ENCODE data around the gene KY.
"Not testable (repeated sequence)": the region's sequence is repeated elsewhere in the genome, so short reads cannot be mapped to it uniquely, and the experiment has no call there.

The KY gene

DNA sequence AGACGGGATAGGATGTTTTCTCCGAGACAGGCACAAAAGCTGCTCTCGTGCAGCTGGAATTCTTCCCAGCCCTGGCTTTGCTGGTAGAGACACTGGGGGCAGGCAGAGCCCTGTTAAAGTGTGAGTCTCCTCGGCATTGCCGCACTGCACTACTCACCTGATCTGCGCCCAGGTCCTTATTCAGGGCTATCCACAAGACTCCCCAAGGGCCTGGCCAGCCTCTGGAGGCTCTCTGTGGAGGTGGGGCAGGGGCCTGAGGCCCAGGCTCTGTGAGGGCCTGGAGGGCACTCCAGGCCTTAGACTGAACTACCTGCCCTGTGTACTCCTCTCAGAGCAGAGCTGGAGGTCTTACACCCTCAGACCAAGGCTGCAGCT lies 48.4 kb downstream of the KY start:
- DNase-seq (ENCODE audit: low read depth in 2 of 2) = no peak

DNA sequence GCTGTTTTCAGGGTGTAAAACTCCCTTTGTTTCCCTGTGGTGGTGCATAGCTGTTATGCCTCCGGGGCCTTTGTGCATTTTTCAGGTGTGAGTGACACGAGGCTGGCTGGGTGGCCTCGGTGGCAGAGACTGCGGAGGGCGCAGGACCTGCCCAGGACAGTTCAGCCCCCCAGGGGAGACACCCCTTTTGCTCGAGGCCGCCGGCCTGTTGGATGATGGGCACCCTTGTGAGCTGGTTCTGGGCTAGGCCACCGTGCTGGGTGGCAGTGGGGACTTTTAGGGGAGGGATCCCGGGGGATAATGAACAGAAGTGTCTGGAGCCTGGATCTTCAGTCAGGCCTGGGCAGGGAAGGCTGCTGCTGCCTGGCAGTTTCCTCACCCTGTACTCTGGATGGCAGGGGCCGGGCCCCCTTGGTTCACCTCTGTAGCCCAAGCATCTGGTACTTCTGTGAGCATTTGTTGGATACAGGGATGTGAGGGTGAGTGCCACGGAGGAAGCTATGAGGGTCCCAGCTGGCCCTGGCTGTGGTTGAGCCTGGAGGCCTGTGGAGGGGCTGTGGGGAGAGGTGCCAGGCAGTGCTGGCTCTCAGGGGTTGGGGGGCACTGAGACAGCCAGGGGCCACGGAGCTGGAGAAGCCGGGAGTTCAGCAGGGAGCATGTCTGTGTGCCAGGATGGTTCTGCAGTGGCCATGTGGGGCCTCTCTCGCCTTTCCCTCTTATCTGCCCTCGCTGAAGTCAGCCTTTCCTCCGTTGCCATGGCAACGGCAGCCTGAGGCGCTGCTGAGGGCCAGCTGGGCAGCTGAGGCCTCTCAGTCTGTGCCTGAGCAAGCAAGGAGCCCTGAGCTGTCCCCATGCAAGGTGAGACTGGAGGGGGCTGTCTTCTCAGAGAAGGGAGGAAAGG lies 49.0 kb downstream of the KY start:
- DNase-seq (ENCODE audit: low read depth in 2 of 2) = no peak

DNA sequence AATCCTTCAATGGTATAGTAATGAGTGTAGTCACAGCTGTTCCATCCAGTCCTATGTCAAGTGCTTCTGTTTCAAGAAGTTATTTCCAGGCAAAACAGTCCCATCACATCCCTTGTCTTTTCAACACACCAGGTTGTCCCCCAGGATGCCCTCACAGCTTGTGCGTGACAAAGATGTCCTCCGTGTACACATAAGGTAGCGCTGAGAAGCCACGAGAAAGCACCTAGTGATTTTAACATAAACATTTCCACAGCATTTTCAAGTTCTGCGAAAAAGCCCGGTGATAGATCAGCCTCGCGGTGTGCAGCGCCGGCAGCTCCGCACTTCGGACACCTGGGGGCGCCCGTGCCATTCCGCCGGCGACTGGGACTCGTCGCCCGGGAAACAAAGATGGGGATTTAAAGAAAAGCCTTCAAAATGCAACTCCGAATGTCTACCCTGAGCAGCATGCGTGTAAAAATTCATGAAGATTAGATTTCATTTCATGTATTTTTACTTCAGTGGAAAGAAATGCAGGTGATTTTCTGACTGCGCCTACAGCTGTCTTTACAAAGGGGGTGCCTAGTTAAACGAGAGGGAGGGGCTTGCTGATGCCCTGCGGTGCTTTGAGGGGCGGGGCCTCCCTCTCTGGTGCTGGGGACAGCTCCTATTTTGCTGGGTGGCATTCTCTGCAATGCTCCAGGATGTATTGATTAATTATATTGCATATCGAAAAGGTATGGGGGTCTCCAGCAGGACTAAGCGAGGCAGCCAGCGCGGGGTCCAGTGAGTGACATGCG lies 49.9 kb downstream of the KY start:
- peak; percentile 6 to 12 for DNase-seq (ENCODE audit: low read depth in 2 of 2)

DNA sequence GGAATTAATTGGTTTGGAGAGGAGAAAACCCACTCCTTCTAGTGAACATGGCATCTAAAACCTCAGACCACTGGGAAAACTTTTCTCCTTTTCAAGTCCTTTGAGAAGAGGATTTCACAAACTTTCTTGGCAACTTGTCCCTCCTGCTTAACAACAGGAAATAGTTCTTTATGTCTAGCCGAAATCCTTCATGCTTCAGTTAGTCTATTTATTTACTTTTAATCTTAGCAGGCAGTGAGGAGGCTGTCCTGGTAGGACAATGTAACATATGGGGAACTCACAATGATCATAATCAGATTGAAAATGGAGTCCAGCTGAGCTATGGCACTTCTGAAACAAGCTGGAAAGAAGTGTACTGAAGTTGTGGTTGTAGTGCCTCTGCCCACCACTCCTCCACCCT lies 50.6 kb downstream of the KY start:
- DNase-seq (ENCODE audit: low read depth in 2 of 2) = no peak

DNA sequence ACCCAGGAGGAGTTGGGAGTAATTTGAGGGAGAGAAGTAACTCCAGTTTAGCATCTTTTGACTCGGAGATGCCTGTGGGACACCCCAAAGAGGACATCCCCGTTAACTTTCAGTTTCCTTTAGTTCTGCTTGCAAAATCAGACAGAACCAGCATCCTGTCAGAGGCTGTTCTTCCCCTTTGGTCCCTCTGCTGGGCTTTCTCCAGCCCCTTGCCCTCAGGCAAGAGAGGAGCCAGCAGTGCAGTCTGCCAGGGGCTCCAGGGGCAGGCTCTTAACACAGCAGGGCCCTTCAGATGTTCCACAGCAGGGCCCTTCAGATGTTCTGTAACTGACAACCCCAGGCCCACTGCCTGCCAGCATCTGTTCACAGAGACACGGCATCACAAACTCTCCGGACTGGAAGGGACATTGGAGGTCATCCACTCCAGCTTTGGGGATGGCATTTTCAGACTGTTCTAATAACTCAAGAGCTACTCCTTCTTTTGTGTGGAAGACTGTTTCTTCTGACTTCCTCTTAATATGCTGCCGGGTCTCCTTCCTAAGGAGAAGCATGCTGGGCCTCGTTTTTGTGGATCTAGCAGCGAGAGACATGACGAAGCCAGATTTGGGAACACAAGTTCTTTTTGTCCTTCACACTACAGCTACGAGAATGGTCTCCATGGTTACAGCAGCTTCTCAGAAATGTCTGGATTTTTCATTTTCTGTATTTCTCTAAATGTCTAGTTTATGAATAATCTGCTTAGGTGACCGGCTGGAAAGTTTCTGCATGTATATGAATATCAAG lies 51.9 kb downstream of the KY start:
- DNase-seq (ENCODE audit: low read depth in 2 of 2) = no peak

DNA sequence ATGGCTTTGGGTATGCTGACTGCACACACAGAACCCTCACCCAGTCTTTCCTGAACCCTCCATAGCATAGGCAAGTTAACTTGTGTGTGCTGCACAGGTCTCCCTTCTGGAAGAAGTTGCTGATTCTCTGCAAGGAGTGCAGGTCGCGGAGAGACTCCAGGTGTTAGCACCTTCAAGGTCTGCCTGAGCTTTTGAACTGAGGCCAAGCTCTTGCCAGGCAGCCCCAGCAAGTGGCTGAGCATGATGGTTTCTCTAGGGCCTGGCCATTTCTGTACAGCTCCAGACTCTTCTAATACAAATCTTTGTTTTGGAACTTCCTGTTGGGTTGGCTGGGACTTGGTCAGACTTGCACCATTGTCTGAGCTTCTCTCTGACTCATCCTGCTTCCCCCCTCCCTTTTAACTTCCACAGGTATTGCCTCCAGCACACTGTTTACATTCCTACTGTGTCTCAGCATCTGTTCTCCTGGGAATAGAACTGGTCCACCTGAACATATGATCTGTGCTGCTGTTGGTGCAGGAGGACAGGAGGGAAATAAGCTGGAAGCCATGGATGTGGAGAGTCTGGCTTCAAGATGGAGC lies 53.3 kb downstream of the KY start:
- DNase-seq (ENCODE audit: low read depth in 2 of 2) = no peak

DNA sequence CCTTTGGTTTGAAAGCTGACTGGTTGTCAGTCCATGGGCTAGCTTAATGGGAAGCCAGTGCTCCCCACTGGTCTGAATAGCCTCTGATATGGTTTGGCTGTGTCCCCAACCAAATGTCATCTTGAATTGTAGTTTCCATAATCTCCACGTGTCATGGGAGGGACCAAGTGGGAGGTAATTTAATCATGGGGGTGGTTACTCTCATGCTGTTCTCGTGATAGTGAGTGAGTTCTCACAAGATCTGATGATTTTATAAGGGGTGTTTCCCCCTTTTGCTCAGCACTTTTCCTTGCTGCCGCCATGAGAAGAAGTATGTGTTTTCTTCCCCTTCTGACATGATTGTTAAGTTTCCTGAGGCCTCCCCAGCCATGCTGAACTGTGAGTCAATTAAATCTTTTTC lies 55.8 kb downstream of the KY start:
- DNase-seq (ENCODE audit: low read depth in 2 of 2) = not testable (repeated sequence)

DNA sequence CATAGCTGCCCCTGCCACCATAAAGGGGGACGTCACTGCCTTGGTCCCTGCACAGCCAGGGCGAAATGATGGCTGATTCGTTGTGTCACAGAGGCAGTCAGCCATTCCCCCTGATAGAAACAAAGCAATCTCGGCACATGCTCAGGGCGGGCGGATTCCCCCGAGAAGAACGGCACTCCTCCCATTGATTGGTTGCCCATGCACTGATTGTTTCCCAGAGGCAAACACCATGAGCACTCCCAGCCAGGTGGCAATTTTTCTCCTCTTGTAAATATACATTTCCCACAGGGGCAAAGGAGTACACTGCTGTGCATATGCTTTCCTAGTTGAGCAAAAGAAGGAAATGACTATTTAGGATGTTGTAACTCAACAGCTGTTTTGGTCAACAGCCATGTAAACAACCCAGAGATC lies 56.5 kb downstream of the KY start:
- no peak for DNase-seq (ENCODE audit: low read depth in 2 of 2)

DNA sequence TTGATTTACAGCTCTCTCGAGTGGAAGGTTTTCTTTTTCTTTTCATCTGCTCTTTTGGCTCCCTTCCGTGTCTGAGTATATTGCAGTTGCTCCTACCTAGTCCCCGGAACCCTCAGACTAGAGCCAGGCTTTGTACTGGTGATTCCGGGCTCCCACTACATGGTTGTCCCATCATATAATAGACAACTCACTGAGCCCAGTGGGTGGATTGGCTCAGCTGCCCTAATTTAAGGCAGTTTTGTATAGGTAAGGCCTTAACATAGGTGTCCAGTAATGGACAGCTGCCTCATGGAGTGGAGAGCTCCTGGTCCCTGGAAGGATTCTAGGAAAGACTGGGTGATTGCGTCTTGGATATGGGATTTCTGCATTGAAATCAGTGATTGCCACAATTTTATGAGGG lies 58.0 kb downstream of the KY start:
- no peak for DNase-seq (ENCODE audit: low read depth in 2 of 2)

DNA sequence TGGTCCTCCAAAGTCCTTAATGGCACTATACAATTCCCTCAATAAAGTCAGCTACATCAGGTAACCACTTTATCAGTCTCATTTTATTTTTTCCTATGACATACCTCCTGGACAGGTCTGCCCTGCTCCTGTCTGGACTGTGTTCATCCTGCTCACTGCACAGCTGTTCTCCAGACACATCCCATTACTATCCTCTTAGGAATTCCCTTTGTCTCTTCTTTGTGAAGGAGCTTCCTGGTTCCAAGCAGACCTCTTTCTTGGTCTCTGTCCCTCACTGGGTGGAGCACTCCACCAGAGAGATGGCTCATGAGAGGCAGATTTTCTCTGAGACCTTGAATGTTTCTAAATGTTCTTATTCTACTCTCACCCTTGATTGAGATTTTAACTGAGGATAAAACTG lies 60.1 kb downstream of the KY start:
- DNase-seq (ENCODE audit: low read depth in 2 of 2) = no peak

DNA sequence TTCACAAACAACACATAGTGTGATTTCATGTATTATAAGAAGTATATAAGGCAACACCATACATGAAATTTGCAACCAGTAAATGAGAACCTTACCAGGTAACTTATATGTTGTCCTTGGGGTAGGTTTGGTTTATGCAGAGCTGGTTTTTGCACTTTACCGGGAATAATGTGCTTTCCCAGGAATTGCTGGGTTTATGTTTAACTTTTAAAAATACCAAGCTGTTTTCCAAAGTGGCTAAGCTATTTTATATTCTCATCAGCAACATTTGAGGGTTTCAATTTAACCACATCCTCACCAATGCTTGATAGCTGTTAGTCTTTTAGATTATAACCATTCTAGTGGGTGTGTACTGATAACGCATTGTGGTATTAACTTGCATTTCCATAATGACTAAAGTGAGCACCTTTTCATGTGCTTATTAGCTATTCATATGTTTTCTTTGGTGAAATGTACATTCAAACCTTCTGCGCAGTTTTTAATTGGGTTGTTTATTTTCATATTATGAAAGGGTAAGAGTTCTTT lies 71.6 kb downstream of the KY start:
- DNase-seq (ENCODE audit: low read depth in 2 of 2) = no peak

DNA sequence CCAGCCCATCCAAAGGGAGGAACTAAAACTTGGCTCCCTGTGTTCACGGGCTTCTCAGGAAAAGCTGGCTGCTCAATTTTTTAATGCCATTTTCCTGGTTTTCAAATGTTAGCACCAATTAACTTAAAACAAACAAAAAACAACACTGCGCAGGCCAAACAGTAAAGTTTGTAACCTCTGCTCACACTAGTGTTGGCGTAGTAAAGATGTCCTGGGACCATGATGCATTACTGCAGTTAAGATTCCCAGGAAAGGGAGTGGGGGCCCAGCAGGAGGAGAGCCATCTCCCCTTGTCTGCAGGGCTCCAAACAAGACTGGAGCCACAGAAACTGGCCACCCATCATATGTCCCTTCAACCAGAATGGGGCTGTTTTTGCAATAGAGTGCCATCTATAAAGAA lies 74.0 kb downstream of the KY start:
- DNase-seq (ENCODE audit: low read depth in 2 of 2) = no peak

DNA sequence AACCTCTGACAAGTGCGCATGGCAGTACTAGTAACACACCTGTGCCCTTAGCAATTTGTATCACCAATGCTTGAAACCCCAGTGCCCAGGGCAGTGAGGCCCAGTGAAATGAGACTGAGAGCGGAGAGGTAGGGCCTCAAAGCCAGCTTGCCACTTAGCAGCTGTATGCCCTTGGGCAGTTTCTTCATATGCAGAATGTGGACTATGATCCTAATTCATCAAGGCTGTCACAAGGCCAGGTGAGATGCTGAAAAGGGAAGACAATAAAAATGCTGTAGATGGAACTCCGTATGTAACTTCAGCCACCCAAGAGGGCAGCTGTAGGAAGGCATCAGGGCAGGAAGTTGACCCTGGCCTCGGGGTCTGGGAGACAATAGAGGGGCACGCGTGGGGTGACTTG lies 74.4 kb downstream of the KY start:
- DNase-seq (ENCODE audit: low read depth in 2 of 2) = no peak

DNA sequence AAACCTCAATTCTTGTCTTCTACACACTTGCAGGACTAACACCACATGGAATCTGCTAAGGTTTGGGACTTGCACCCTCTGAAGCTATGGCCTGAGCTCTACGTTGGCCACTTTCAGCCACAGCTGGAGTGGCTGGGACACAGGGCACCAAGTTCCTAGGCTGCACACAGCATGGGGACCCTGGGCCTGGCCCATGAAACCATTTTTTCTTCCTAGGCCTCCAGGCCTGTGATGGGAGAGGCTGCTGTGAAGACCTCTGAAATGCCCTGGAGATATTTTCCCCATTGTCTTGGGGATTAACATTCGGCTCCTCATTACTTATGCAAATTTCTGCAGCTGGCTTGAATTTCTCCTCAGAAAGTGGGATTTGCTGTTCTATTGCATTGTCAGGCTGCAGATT lies 80.9 kb downstream of the KY start:
- DNase-seq (ENCODE audit: low read depth in 2 of 2) = not testable (repeated sequence)

DNA sequence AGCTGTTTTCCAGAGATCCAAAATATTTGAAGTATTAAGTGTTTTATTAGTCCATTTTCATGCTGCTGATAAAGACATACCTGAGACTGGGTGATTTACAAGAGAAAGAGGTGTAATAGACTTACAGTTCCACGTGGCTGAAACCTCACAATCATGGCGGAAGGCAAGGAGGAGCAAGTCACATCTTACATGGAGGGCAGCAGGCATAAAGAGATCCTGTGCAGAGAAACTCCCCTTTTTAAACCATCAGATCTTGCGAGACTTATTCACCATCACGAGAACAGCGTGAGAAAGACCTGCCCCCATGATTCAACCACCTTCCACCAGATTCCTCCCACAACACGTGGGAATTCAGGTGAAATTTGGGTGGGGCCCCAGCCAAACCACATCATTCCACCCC lies 82.0 kb downstream of the KY start:
- no peak for DNase-seq (ENCODE audit: low read depth in 2 of 2)

DNA sequence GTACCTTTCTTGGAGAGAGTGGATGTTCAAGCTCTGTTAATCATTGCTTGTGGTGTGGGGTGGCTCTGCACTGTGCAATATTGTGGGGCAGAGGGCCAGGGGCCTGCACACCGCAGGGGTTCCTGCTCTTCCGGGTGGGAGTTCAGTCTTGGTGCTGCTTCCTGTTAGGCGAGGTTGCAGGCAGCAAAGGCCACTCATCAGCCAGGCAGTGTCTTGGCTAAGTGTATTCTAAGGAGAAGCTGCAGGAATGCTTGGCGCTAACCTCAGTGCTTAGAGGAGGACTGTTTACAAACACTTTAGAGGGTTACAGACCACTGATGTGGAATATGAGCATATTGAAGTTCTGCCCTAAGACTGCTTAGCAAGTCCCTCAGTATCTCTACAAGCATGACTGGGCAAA lies 83.2 kb downstream of the KY start:
- DNase-seq (ENCODE audit: low read depth in 2 of 2) = no peak

DNA sequence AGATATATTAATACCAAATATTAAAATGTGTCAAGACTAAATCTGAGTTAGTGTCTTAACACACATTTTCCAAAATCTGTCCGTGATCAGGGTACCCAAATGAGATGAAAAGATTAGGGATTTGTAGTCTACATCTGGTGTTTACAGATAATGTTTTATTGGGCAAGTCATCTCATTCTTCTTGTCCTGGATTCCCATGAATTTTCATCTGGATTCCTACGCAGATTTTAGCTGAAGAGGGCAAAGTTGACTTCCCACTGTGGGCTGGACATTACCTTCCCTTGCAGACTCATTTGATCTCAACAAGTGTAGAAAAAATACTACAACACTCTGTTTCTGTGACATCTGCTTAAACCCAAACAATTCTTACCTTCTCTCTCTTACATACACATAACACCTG lies 85.8 kb downstream of the KY start:
- no peak for DNase-seq (ENCODE audit: low read depth in 2 of 2)

DNA sequence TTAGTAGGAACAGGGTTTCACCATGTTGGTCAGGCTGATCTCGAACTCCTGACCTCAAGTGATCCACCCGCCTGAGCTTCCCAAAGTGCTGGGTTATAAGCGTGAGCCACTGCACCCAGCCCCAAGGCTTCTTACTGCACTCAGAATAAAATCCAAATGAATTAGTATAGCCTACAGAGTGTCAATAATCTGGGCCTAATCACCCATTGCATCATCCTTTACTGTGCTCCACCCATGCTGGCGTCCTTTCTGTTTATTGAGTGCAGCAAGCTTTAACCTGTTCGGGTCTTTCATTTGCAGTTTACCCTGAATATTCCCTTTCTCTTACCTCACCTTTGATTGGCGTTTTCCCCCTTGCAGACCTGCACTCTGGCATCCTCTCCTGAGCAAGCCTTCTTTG lies 87.2 kb downstream of the KY start:
- DNase-seq (ENCODE audit: low read depth in 2 of 2) = no peak

DNA sequence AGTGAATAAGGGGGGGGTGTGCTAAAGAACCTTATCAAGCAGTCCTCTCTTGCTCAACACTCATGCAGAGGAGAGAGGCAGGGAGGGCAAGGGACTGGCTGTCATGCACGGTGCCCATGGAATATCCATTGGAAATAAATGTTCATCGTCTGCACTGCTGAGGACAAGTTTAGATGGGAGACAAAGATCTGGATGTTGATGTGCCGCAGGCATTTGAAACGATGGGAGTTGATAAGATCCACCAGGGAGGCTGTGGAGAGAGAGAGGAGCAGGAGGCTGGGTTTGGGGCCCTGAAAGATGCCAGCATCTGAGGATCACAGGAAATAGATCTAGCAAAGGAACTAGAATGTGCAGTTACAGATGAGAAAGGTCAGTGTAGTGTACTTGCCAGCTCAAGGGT lies 88.8 kb downstream of the KY start:
- no peak for DNase-seq (ENCODE audit: low read depth in 2 of 2)

DNA sequence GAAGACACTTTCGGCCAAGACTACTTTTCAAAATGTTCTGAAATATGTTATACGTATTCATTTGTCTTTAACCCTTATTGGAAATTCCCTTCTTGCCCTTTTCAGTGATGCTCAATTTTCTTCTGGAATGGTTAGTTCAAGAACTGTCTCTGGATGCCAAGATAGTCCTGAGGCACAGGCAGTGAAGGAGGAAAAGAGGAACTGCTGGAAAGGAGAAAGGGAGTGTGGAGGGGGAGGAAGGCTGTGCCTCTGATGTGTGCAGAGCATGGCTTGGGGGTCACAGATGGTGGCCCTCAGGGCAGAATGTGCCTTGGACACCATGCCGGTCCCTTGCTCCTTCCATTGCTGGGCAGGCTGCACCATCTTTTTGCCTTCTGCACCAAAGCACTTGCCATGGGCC lies 91.2 kb downstream of the KY start:
- DNase-seq (ENCODE audit: low read depth in 2 of 2) = no peak
